ENCODE data around the gene PARVA. TPM values are rescaled to one million over a fixed set of nuclear protein-coding genes. Genes with fewer than 3 reads are reported as not detected.
A peak's percentile ranks its signal among the peaks of the same experiment; 100 is the strongest.

PARVA gene, protein sequence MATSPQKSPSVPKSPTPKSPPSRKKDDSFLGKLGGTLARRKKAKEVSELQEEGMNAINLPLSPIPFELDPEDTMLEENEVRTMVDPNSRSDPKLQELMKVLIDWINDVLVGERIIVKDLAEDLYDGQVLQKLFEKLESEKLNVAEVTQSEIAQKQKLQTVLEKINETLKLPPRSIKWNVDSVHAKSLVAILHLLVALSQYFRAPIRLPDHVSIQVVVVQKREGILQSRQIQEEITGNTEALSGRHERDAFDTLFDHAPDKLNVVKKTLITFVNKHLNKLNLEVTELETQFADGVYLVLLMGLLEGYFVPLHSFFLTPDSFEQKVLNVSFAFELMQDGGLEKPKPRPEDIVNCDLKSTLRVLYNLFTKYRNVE
- 100 to 1,000 TPM; 137 to 159 TPM for total RNA-seq
- 10 to 100 TPM; 30.4 to 50.6 TPM for polyA plus RNA-seq
- long read RNA-seq, donor 1, full-length matches to known transcripts, result 164 of 296 reads
- long read RNA-seq, donor 1, partial matches to known transcripts, result 59 of 296 reads
- long read RNA-seq, donor 1, other reads (novel, unspliced or antisense), result 73 of 296 reads
- long read RNA-seq, donor 2, full-length matches to known transcripts, result 28 of 64 reads
- long read RNA-seq, donor 2, partial matches to known transcripts, result 4 of 64 reads
- long read RNA-seq, donor 2, other reads (novel, unspliced or antisense), result 32 of 64 reads

DNA sequence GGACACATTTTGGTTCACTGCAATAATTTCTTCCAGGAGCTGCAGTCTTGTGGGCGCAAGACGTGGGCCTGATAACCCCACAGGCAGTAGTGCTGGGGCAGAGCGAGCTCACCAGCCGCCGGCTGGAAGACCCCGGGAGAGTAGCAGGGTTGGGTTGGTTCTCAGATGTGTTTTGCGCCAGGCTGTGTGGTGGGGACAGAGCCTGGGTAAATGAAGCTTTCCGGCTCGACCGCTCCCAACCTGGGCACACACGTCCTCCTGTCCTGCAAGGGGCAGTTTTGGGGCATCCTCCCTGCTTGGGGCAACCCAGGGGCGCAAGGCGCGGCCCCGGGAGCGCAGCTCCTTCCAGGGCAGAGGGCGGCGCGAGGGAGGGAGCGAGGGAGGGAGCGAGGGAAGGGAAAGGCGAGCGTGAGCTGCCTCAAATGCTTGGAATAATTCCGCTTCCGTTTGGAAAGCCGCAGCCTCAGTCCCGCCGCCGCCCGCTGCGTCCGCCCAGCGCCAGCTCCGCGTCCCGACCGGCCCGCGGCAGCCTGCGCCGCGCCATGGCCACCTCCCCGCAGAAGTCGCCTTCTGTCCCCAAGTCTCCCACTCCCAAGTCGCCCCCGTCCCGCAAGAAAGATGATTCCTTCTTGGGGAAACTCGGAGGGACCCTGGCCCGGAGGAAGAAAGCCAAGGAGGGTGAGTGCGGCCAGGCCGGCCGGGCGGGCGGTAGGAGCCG is at the start of gene PARVA:
PARVA (plus strand) TSS at position 466 of the 718 bp plus-strand sequence; CDS start at position 543, 77 bp downstream.
- no peaks in the 10 kb centered on the region for H3K36me3 ChIP-seq (ENCODE audit: control insufficient read depth in 1 of 2, insufficient read depth in 2 of 2, low read length in 1 of 2)
- intact Hi-C loops (cut with DNase I), result loop anchor here (2.0 to 5.0 kb wide), 2 partner anchors 35 to 56 kb away; no protein-coding TSS in a partner anchor
- peaks cover 0 to 4% of the 10 kb centered on the region in 2 donors for H3K4me1 ChIP-seq (ENCODE audit: control insufficient read depth in 1 of 2, insufficient read depth in 2 of 2, low read length in 2 of 2)
- H3K4me3 ChIP-seq (ENCODE audit: low read length in 2 of 2), result peak within 1 kb of the TSS; percentile 62 to 95
- WGBS, 2 donors, result 4 to 5% methylated on average over 40 to 55 of the region's 55 CpGs
- ATAC-seq (ENCODE audit: low FRiP score) (peak; percentile 84), DNase-seq (peak; percentile 79 to 93)
- H3K27ac ChIP-seq (ENCODE audit: low read depth in 1 of 2, low read length in 2 of 2), result peak within 1 kb of the TSS; percentile 89 to 99
- H3K27me3 ChIP-seq (ENCODE audit: control insufficient read depth in 1 of 2, insufficient read depth in 2 of 2, low read length in 1 of 2), result no peaks in the 10 kb centered on the region
- no peaks in the 10 kb centered on the region for H3K9me3 ChIP-seq (ENCODE audit: control insufficient read depth, low read length)

DNA sequence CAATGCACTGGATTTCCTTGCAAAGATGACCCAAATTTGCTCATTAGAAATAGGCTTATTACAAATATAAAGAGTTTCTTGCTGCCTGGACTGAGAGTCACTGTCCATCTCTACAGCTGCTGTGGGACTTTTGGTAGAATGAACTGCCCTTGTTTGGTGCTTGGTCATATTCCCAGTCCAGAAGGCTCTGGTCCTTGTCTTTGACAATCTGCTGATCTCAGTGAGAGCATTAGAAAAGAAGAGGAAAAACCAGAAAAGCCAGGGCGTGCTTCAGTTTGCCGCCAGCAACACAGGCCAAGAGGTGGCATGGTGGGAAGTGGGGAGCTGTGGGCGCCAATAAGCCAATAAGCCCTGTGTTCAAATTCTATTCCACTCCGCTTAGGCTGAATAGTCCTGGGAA is 48.2 kb upstream of the PARVA start:
- no peak overlapping the region for H3K27ac ChIP-seq (ENCODE audit: low read depth in 1 of 2, low read length in 2 of 2)
- no peak overlapping the region for H3K4me3 ChIP-seq (ENCODE audit: low read length in 2 of 2)
- ATAC-seq (ENCODE audit: low FRiP score) (no peak), DNase-seq (no peak)
- H3K36me3 ChIP-seq (ENCODE audit: control insufficient read depth in 1 of 2, insufficient read depth in 2 of 2, low read length in 1 of 2), result peaks cover 3 to 4% of the 10 kb centered on the region in 2 donors
- H3K4me1 ChIP-seq (ENCODE audit: control insufficient read depth in 1 of 2, insufficient read depth in 2 of 2, low read length in 2 of 2), result no peaks in the 10 kb centered on the region
- no peaks in the 10 kb centered on the region for H3K9me3 ChIP-seq (ENCODE audit: control insufficient read depth, low read length)
- intact Hi-C loops (cut with DNase I), result no loop called here
- WGBS, 2 donors, result 95 to 97% methylated on average over 4 of the region's 4 CpGs
- no peaks in the 10 kb centered on the region for H3K27me3 ChIP-seq (ENCODE audit: control insufficient read depth in 1 of 2, insufficient read depth in 2 of 2, low read length in 1 of 2)

DNA sequence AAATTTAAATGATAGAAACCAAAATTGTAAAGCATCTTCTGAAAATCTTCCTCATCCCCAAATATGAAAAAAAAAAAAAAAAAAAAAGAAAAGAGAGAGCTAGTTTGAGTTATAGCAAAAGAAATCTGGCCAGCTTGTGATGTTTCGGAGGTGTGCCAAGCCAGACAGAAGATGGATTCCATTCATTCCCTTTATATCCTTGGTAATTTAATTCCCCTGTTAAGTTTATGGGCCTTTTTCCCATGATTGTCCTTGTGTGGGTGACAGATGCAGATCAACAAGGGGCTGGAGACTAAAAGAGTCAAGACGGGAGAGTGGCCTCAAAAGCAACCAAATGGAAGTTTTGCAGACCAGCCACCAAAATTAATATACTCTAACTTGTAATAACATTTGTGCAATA is 47.6 kb upstream of the PARVA start:
- ATAC-seq (ENCODE audit: low FRiP score) (no peak), DNase-seq (no peak)
- Histone ChIP-seq H3K36me3 (ENCODE audit: control insufficient read depth in 1 of 2, insufficient read depth in 2 of 2, low read length in 1 of 2) (peaks cover 0 to 4% of the 10 kb centered on the region in 2 donors), H3K9me3 (ENCODE audit: control insufficient read depth, low read length) (no peaks in the 10 kb centered on the region), H3K27ac (ENCODE audit: low read depth in 1 of 2, low read length in 2 of 2) (no peak overlapping the region), H3K27me3 (ENCODE audit: control insufficient read depth in 1 of 2, insufficient read depth in 2 of 2, low read length in 1 of 2) (no peaks in the 10 kb centered on the region), H3K4me1 (ENCODE audit: control insufficient read depth in 1 of 2, insufficient read depth in 2 of 2, low read length in 2 of 2) (no peaks in the 10 kb centered on the region), H3K4me3 (ENCODE audit: low read length in 2 of 2) (no peak overlapping the region)
- intact Hi-C loops (cut with DNase I), result loop anchor here (2.0 kb wide), 2 partner anchors 559 to 563 kb away; no protein-coding TSS in a partner anchor
- WGBS, 2 donors, result 75 to 82% methylated on average over 2 of the region's 2 CpGs

DNA sequence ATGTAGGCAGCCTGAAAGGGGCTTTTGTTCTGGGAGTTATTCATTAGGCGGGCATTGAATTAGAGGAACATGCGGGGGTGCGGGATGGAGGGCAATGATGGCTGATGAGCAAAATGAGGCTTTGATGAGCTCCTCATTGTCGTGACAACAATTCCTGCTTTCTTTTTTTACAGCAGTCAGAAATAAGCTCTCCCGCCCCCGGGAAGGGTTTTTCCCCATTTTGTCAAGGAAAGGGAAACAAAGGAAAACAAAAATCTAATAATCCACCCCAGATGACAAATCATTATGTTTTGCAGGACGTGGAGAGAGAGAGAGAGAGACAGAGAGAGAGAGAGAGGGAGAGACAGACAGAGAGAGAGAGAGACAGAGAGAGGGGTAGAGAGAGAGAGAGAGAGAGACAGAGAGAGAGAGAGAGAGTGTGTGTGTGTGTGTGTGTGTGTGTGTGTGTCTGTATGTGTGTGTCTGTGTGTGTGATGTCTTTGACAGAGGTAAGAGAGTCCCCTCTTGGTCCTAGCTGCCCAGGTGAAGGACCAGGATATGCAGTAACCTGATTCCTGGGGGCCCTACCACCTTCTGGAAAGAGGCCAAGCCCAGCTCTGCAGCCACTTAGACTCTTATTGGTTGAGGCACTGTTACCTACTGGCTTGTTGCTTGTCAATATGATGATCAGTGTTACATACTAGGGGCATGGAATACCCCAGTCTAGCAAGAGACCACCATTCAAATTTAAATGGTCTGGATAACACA is 46.7 kb upstream of the PARVA start:
- ATAC-seq (ENCODE audit: low FRiP score) (peak; percentile 38), DNase-seq (no peak)
- intact Hi-C loops (cut with DNase I), result loop anchor here (2.0 kb wide), 2 partner anchors 558 to 562 kb away; no protein-coding TSS in a partner anchor
- H3K4me1 ChIP-seq (ENCODE audit: control insufficient read depth in 1 of 2, insufficient read depth in 2 of 2, low read length in 2 of 2), result no peaks in the 10 kb centered on the region
- 70 to 78% methylated on average over 7 of the region's 7 CpGs for WGBS, 2 donors
- H3K27ac ChIP-seq (ENCODE audit: low read depth in 1 of 2, low read length in 2 of 2), result no peak overlapping the region
- H3K9me3 ChIP-seq (ENCODE audit: control insufficient read depth, low read length), result no peaks in the 10 kb centered on the region
- H3K4me3 ChIP-seq (ENCODE audit: low read length in 2 of 2), result no peak overlapping the region
- H3K27me3 ChIP-seq (ENCODE audit: control insufficient read depth in 1 of 2, insufficient read depth in 2 of 2, low read length in 1 of 2), result no peaks in the 10 kb centered on the region
- no peaks in the 10 kb centered on the region for H3K36me3 ChIP-seq (ENCODE audit: control insufficient read depth in 1 of 2, insufficient read depth in 2 of 2, low read length in 1 of 2)

DNA sequence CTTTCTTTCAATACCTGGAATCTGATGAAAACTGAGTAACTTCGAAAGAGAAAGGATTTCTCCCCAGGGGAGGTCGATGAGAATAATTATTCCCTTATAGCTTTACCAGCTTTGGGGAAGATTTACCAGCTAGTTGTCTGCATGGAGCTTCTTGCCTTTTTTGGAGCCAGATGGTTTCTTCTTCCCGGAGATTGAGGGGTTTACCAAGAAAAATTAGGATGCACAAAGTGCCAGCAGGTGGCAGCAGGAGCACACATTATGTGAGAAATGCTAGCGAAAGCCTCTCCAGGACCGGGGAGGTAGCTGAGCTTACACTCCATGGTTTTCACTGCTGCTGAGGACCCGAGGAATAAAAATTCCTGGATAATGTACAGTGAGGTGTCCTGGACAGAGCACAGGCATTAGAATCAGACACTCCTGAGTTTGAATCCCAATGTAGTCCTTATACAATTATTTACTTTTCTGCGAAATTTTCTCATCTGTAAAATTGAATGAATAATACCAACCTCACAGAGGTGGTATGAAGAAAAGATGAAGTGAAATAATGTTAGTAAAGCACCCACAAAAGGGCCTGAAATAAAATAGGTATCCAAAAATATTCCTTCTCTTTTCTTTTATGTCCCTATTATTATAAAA is 46.0 kb upstream of the PARVA start:
- Histone ChIP-seq H3K36me3 (ENCODE audit: control insufficient read depth in 1 of 2, insufficient read depth in 2 of 2, low read length in 1 of 2) (no peaks in the 10 kb centered on the region), H3K9me3 (ENCODE audit: control insufficient read depth, low read length) (no peaks in the 10 kb centered on the region), H3K4me3 (ENCODE audit: low read length in 2 of 2) (no peak overlapping the region), H3K27me3 (ENCODE audit: control insufficient read depth in 1 of 2, insufficient read depth in 2 of 2, low read length in 1 of 2) (no peaks in the 10 kb centered on the region), H3K27ac (ENCODE audit: low read depth in 1 of 2, low read length in 2 of 2) (no peak overlapping the region), H3K4me1 (ENCODE audit: control insufficient read depth in 1 of 2, insufficient read depth in 2 of 2, low read length in 2 of 2) (no peaks in the 10 kb centered on the region)
- 11% methylated on average over 7 of the region's 7 CpGs for WGBS, 2 donors
- ATAC-seq (ENCODE audit: low FRiP score), result peak; percentile 89
- intact Hi-C loops (cut with DNase I), result loop anchor here (2.0 kb wide), 2 partner anchors 557 to 561 kb away; no protein-coding TSS in a partner anchor
- peak; percentile 87 to 92 for DNase-seq

DNA sequence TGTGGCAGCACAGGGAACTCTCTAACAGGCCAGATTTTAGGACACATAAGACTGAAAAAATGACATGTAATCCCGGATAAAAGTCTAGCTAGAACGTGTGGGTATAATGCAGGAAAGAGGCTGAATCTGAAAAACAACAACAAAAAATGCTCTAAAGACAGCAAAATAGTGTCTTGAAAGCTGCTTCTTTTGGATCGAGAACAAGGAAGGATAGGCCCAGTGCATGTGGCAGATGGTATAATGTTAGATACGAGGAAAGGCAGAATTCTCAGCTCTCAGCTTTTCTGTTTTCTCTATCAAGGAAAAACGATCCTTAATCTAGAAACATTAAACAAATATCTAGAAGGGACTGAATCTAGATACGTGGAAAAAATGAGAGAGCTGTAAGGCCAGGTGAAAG is 33.8 kb upstream of the PARVA start:
- Histone ChIP-seq H3K36me3 (ENCODE audit: control insufficient read depth in 1 of 2, insufficient read depth in 2 of 2, low read length in 1 of 2) (peaks cover 0 to 3% of the 10 kb centered on the region in 2 donors), H3K9me3 (ENCODE audit: control insufficient read depth, low read length) (no peaks in the 10 kb centered on the region), H3K4me3 (ENCODE audit: low read length in 2 of 2) (no peak overlapping the region), H3K27ac (ENCODE audit: low read depth in 1 of 2, low read length in 2 of 2) (no peak overlapping the region), H3K27me3 (ENCODE audit: control insufficient read depth in 1 of 2, insufficient read depth in 2 of 2, low read length in 1 of 2) (no peaks in the 10 kb centered on the region), H3K4me1 (ENCODE audit: control insufficient read depth in 1 of 2, insufficient read depth in 2 of 2, low read length in 2 of 2) (no peaks in the 10 kb centered on the region)
- 78 to 81% methylated on average over 6 of the region's 6 CpGs for WGBS, 2 donors
- ATAC-seq (ENCODE audit: low FRiP score) (no peak), DNase-seq (no peak)
- intact Hi-C loops (cut with DNase I), result no loop called here

DNA sequence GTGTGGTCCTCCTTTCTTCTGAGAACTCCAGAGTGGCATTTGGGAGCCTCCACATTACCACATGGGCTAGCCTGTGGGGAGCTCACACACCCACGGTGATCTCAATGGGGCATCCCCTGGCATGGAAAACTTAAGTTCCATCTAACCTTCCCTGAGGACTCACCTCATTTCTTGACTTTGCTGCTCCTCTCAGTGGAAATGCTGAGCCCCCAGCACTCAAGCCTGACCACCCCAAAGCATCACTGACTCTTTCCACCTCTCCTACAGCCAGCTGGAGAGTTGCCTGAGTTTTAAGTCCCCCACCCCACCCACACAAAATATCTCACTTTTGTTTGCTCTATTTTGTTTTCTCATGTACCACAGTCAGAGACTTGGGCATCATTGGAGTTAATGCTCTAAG is 23.8 kb upstream of the PARVA start:
- intact Hi-C loops (cut with DNase I), result no loop called here
- ATAC-seq (ENCODE audit: low FRiP score) (no peak), DNase-seq (no peak)
- Histone ChIP-seq H3K36me3 (ENCODE audit: control insufficient read depth in 1 of 2, insufficient read depth in 2 of 2, low read length in 1 of 2) (peaks cover 2 to 3% of the 10 kb centered on the region in 2 donors), H3K9me3 (ENCODE audit: control insufficient read depth, low read length) (no peaks in the 10 kb centered on the region), H3K27me3 (ENCODE audit: control insufficient read depth in 1 of 2, insufficient read depth in 2 of 2, low read length in 1 of 2) (no peaks in the 10 kb centered on the region), H3K4me3 (ENCODE audit: low read length in 2 of 2) (no peak overlapping the region), H3K4me1 (ENCODE audit: control insufficient read depth in 1 of 2, insufficient read depth in 2 of 2, low read length in 2 of 2) (no peaks in the 10 kb centered on the region), H3K27ac (ENCODE audit: low read depth in 1 of 2, low read length in 2 of 2) (no peak overlapping the region)
- WGBS, 2 donors, result 75 to 82% methylated on average over 1 of the region's 1 CpG
